ENCODE data around the gene PRKAA2.

The PRKAA2 gene

DNA sequence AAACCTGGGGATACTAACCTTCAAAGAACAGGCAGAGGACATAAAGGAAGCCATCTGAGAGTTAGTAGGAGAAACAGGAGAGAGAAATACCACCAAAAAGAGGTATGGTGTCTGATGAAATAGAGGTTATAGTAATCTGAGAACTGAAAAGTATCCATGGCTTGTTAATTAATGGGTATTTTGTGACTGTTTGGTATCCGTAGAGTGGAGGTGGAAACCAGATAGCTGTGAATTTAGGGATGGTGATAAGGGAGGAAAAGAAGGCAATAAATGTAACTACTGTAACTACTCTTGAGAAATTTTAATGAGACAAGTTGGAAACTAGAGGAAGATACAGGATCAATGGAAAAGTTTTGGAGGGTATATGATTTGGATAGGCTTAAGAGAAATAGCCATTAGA, 27.5 kb downstream of the PRKAA2 start:
- Histone ChIP-seq H3K9me3 (ENCODE audit: control insufficient read depth in 5 of 5, low read length in 5 of 5) (no peaks in the 10 kb centered on the region), H3K9ac (ENCODE audit: low read length in 5 of 5) (no peak overlapping the region), H3K36me3 (ENCODE audit: control insufficient read depth in 5 of 5, insufficient read depth in 5 of 5, low read length in 5 of 5) (no peaks in the 10 kb centered on the region), H3K4me3 (ENCODE audit: low read depth in 1 of 5, low read length in 5 of 5) (no peak overlapping the region), H3K27me3 (ENCODE audit: control insufficient read depth in 5 of 5, insufficient read depth in 4 of 5, low read length in 5 of 5) (no peaks in the 10 kb centered on the region), H3K4me1 (ENCODE audit: control insufficient read depth in 5 of 5, insufficient read depth in 5 of 5, low read length in 5 of 5) (no peaks in the 10 kb centered on the region), H3K27ac (ENCODE audit: low read depth, low read length) (no peak overlapping the region)

DNA sequence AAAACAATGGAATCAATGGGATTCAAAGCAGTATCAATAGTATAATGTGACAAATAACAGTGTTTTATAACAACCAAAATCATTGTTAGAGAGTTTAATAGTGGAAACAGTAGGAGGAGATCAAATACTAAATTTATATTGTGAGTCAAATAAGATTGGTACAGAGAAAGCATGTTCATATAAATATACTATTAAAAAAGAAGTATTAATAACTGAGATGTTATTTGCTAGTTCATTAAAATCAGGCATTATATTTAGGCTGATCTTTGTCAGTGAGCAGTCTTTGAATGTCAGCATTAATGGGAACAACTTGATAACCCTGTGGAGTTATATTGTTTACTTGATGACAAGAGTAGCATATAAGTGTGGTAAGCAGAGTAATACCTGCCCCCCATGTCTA, 30.6 kb downstream of the PRKAA2 start:
- Histone ChIP-seq H3K9me3 (ENCODE audit: control insufficient read depth in 5 of 5, low read length in 5 of 5) (no peaks in the 10 kb centered on the region), H3K4me3 (ENCODE audit: low read depth in 1 of 5, low read length in 5 of 5) (no peak overlapping the region), H3K4me1 (ENCODE audit: control insufficient read depth in 5 of 5, insufficient read depth in 5 of 5, low read length in 5 of 5) (no peaks in the 10 kb centered on the region), H3K27me3 (ENCODE audit: control insufficient read depth in 5 of 5, insufficient read depth in 4 of 5, low read length in 5 of 5) (no peaks in the 10 kb centered on the region), H3K9ac (ENCODE audit: low read length in 5 of 5) (no peak overlapping the region), H3K27ac (ENCODE audit: low read depth, low read length) (no peak overlapping the region), H3K36me3 (ENCODE audit: control insufficient read depth in 5 of 5, insufficient read depth in 5 of 5, low read length in 5 of 5) (no peaks in the 10 kb centered on the region)

DNA sequence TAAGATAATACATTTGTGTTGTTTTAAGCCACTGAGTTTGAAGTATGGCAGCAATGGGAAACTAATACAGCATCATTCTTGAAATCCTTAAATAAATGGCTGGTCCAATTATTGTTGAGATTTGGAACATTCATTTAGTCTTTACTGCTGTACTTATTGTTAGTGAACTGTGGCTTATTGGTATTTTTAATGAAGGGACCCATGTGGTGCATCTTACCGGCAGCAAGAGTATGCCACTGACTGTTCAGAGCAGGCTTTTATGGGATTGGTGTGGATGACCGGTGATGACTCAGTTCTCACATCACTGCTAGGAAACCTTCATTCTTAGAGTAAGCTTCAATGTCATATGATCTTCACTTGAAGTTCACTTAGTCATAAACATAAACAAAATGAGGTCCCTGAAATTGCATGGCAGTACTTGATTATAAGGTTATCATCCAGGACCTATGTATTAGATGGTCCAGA, 31.5 kb downstream of the PRKAA2 start:
- Histone ChIP-seq H3K4me3 (ENCODE audit: low read depth in 1 of 5, low read length in 5 of 5) (no peak overlapping the region), H3K9ac (ENCODE audit: low read length in 5 of 5) (no peak overlapping the region), H3K36me3 (ENCODE audit: control insufficient read depth in 5 of 5, insufficient read depth in 5 of 5, low read length in 5 of 5) (no peaks in the 10 kb centered on the region), H3K4me1 (ENCODE audit: control insufficient read depth in 5 of 5, insufficient read depth in 5 of 5, low read length in 5 of 5) (no peaks in the 10 kb centered on the region), H3K27ac (ENCODE audit: low read depth, low read length) (no peak overlapping the region), H3K9me3 (ENCODE audit: control insufficient read depth in 5 of 5, low read length in 5 of 5) (no peaks in the 10 kb centered on the region), H3K27me3 (ENCODE audit: control insufficient read depth in 5 of 5, insufficient read depth in 4 of 5, low read length in 5 of 5) (no peaks in the 10 kb centered on the region)

DNA sequence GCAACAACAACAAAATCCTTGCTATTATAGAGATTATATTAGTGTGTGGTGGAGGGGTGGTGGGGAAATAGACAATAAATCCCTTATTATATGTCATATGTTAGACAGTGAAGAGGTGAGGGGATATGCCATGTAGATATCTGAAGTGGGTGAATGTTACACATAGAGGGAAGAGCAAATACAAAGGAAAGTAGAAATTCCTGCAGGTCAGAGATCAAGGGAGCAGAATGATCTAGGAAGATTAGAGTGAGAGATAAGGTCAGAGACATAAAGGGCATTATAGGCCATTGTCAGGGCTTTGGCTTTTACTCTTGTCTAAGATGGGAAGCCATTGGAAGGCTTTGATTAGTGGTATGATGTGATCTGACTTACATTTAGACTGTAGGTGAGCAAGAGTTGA, 38.5 kb downstream of the PRKAA2 start:
- Histone ChIP-seq H3K27ac (ENCODE audit: low read depth, low read length) (no peak overlapping the region), H3K4me3 (ENCODE audit: low read depth in 1 of 5, low read length in 5 of 5) (no peak overlapping the region), H3K36me3 (ENCODE audit: control insufficient read depth in 5 of 5, insufficient read depth in 5 of 5, low read length in 5 of 5) (no peaks in the 10 kb centered on the region), H3K4me1 (ENCODE audit: control insufficient read depth in 5 of 5, insufficient read depth in 5 of 5, low read length in 5 of 5) (no peaks in the 10 kb centered on the region), H3K9me3 (ENCODE audit: control insufficient read depth in 5 of 5, low read length in 5 of 5) (no peaks in the 10 kb centered on the region), H3K9ac (ENCODE audit: low read length in 5 of 5) (no peak overlapping the region), H3K27me3 (ENCODE audit: control insufficient read depth in 5 of 5, insufficient read depth in 4 of 5, low read length in 5 of 5) (no peaks in the 10 kb centered on the region)

GRCh38 chr1:56686169-56686568, 41.1 kb downstream of the PRKAA2 start:
- no peaks in the 10 kb centered on the region for H3K9me3 ChIP-seq (ENCODE audit: control insufficient read depth in 5 of 5, low read length in 5 of 5)
- H3K27ac ChIP-seq (ENCODE audit: low read depth, low read length), result no peak overlapping the region
- H3K4me1 ChIP-seq (ENCODE audit: control insufficient read depth in 5 of 5, insufficient read depth in 5 of 5, low read length in 5 of 5), result no peaks in the 10 kb centered on the region
- H3K27me3 ChIP-seq (ENCODE audit: control insufficient read depth in 5 of 5, insufficient read depth in 4 of 5, low read length in 5 of 5), result no peaks in the 10 kb centered on the region
- no peaks in the 10 kb centered on the region for H3K36me3 ChIP-seq (ENCODE audit: control insufficient read depth in 5 of 5, insufficient read depth in 5 of 5, low read length in 5 of 5)
- H3K4me3 ChIP-seq (ENCODE audit: low read depth in 1 of 5, low read length in 5 of 5), result no peak overlapping the region
- no peak overlapping the region for H3K9ac ChIP-seq (ENCODE audit: low read length in 5 of 5)

DNA sequence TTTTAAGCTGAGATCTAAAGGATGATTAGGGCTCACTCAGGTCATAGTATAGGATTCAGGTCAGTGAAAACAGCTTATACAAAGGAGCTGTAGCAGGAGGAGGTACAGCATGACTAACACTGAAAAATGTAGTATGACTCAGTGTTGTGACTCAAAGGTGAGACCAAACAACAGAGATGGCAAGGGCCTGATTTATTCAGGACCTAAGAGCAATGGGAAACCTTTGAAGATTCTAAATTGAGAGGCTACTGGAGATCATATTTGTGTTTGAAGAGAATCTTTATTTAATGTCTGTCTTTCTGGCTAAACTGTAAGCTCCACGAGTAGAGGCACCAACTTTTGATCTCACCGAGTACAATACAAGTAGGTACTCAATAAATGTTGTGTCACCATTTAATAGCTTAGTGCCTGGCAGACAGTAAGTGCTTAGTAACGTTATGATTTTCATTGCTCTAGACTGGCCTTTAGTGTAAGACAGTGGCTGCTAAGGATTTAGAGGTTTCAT, 43.5 kb downstream of the PRKAA2 start:
- Histone ChIP-seq H3K27ac (ENCODE audit: low read depth, low read length) (no peak overlapping the region), H3K27me3 (ENCODE audit: control insufficient read depth in 5 of 5, insufficient read depth in 4 of 5, low read length in 5 of 5) (no peaks in the 10 kb centered on the region), H3K9me3 (ENCODE audit: control insufficient read depth in 5 of 5, low read length in 5 of 5) (no peaks in the 10 kb centered on the region), H3K4me3 (ENCODE audit: low read depth in 1 of 5, low read length in 5 of 5) (no peak overlapping the region), H3K4me1 (ENCODE audit: control insufficient read depth in 5 of 5, insufficient read depth in 5 of 5, low read length in 5 of 5) (no peaks in the 10 kb centered on the region), H3K36me3 (ENCODE audit: control insufficient read depth in 5 of 5, insufficient read depth in 5 of 5, low read length in 5 of 5) (no peaks in the 10 kb centered on the region), H3K9ac (ENCODE audit: low read length in 5 of 5) (no peak overlapping the region)

GRCh38 chr1:56696663-56697062, 51.5 kb downstream of the PRKAA2 start:
- Histone ChIP-seq H3K27me3 (ENCODE audit: control insufficient read depth in 5 of 5, insufficient read depth in 4 of 5, low read length in 5 of 5) (no peaks in the 10 kb centered on the region), H3K9me3 (ENCODE audit: control insufficient read depth in 5 of 5, low read length in 5 of 5) (peaks cover 0 to 8% (median 3%) of the 10 kb centered on the region in 5 donors), H3K9ac (ENCODE audit: low read length in 5 of 5) (no peak overlapping the region), H3K27ac (ENCODE audit: low read depth, low read length) (no peak overlapping the region), H3K36me3 (ENCODE audit: control insufficient read depth in 5 of 5, insufficient read depth in 5 of 5, low read length in 5 of 5) (no peaks in the 10 kb centered on the region), H3K4me1 (ENCODE audit: control insufficient read depth in 5 of 5, insufficient read depth in 5 of 5, low read length in 5 of 5) (no peaks in the 10 kb centered on the region), H3K4me3 (ENCODE audit: low read depth in 1 of 5, low read length in 5 of 5) (no peak overlapping the region)

GRCh38 chr1:56703747-56704146, 58.6 kb downstream of the PRKAA2 start:
- peaks cover 0 to 16% (median 8%) of the 10 kb centered on the region in 5 donors for H3K9me3 ChIP-seq (ENCODE audit: control insufficient read depth in 5 of 5, low read length in 5 of 5)
- H3K4me1 ChIP-seq (ENCODE audit: control insufficient read depth in 5 of 5, insufficient read depth in 5 of 5, low read length in 5 of 5), result no peaks in the 10 kb centered on the region
- H3K9ac ChIP-seq (ENCODE audit: low read length in 5 of 5), result no peak overlapping the region
- no peaks in the 10 kb centered on the region for H3K27me3 ChIP-seq (ENCODE audit: control insufficient read depth in 5 of 5, insufficient read depth in 4 of 5, low read length in 5 of 5)
- no peak overlapping the region for H3K27ac ChIP-seq (ENCODE audit: low read depth, low read length)
- no peak overlapping the region for H3K4me3 ChIP-seq (ENCODE audit: low read depth in 1 of 5, low read length in 5 of 5)
- H3K36me3 ChIP-seq (ENCODE audit: control insufficient read depth in 5 of 5, insufficient read depth in 5 of 5, low read length in 5 of 5), result peaks cover 0 to 11% (median 0%) of the 10 kb centered on the region in 5 donors

DNA sequence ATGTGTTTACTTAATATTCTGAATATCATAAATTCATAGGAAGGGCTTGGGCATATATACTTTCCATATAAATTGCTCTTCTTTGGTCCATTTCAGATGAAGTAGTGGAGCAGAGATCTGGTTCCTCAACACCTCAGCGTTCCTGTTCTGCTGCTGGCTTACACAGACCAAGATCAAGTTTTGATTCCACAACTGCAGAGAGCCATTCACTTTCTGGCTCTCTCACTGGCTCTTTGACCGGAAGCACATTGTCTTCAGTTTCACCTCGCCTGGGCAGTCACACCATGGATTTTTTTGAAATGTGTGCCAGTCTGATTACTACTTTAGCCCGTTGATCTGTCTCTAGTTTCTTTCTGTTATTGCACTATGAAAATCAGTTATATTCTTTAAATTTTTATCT, 62.3 kb downstream of the PRKAA2 start:
- Histone ChIP-seq H3K9ac (ENCODE audit: low read length in 5 of 5) (no peak overlapping the region), H3K27ac (ENCODE audit: low read depth, low read length) (no peak overlapping the region), H3K36me3 (ENCODE audit: control insufficient read depth in 5 of 5, insufficient read depth in 5 of 5, low read length in 5 of 5) (peaks cover 0 to 11% (median 0%) of the 10 kb centered on the region in 5 donors), H3K9me3 (ENCODE audit: control insufficient read depth in 5 of 5, low read length in 5 of 5) (peaks cover 0 to 8% (median 5%) of the 10 kb centered on the region in 5 donors), H3K4me3 (ENCODE audit: low read depth in 1 of 5, low read length in 5 of 5) (no peak overlapping the region), H3K4me1 (ENCODE audit: control insufficient read depth in 5 of 5, insufficient read depth in 5 of 5, low read length in 5 of 5) (no peaks in the 10 kb centered on the region), H3K27me3 (ENCODE audit: control insufficient read depth in 5 of 5, insufficient read depth in 4 of 5, low read length in 5 of 5) (no peaks in the 10 kb centered on the region)

GRCh38 chr1:56709269-56709880, 64.3 kb downstream of the PRKAA2 start:
- Histone ChIP-seq H3K27me3 (ENCODE audit: control insufficient read depth in 5 of 5, insufficient read depth in 4 of 5, low read length in 5 of 5) (no peaks in the 10 kb centered on the region), H3K4me3 (ENCODE audit: low read depth in 1 of 5, low read length in 5 of 5) (no peak overlapping the region), H3K27ac (ENCODE audit: low read depth, low read length) (no peak overlapping the region), H3K9me3 (ENCODE audit: control insufficient read depth in 5 of 5, low read length in 5 of 5) (no peaks in the 10 kb centered on the region), H3K4me1 (ENCODE audit: control insufficient read depth in 5 of 5, insufficient read depth in 5 of 5, low read length in 5 of 5) (no peaks in the 10 kb centered on the region), H3K36me3 (ENCODE audit: control insufficient read depth in 5 of 5, insufficient read depth in 5 of 5, low read length in 5 of 5) (peaks cover 0 to 5% (median 0%) of the 10 kb centered on the region in 5 donors), H3K9ac (ENCODE audit: low read length in 5 of 5) (no peak overlapping the region)
